GM21576 (cell line): ENCODE data around the gene CHCT1.
A peak's percentile ranks its signal among the peaks of the same experiment; 100 is the strongest.
"Not testable (repeated sequence)": the region's sequence is repeated elsewhere in the genome, so short reads cannot be mapped to it uniquely, and the experiment has no call there.

Experiments used
- ATAC-seq: cut with Tn5 transposase; IDR thresholded peaks from one replicate; pipeline ENCODE4 v1.9.1; 2021; ENCODE audit warnings: mild to moderate bottlenecking, moderate library complexity; ENCODE audit not compliant: unreplicated experiment

The CHCT1 gene

GRCh38 chr17:60398227-60398959 lies 23.9 kb upstream of the CHCT1 start:
- ATAC-seq: peak; percentile 53

- ATAC-seq: no peak
Observed at GRCh38 chr17:60401819-60402218, 20.5 kb upstream of the CHCT1 start.

GRCh38 chr17:60403523-60403810 lies 18.8 kb upstream of the CHCT1 start:
- ATAC-seq: no peak

GRCh38 chr17:60403962-60404361 lies 18.3 kb upstream of the CHCT1 start:
- no peak for ATAC-seq

GRCh38 chr17:60406887-60407286 lies 15.4 kb upstream of the CHCT1 start:
- ATAC-seq: no peak

- no peak for ATAC-seq
Observed at GRCh38 chr17:60410001-60410400, 12.3 kb upstream of the CHCT1 start.

- ATAC-seq: no peak
Observed at GRCh38 chr17:60412701-60413100, 9.6 kb upstream of the CHCT1 start.

GRCh38 chr17:60415146-60415545 lies 7.1 kb upstream of the CHCT1 start:
- no peak for ATAC-seq

- ATAC-seq: no peak
Observed at GRCh38 chr17:60416368-60416925, 5.8 kb upstream of the CHCT1 start.

- ATAC-seq: not testable (repeated sequence)
Observed at GRCh38 chr17:60419003-60419402, 3.3 kb upstream of the CHCT1 start.

GRCh38 chr17:60419875-60420274 lies 2.4 kb upstream of the CHCT1 start:
- not testable (repeated sequence) for ATAC-seq

GRCh38 chr17:60421273-60422161 lies 772 bp upstream of the CHCT1 start:
- ATAC-seq: peak; percentile 81

GRCh38 chr17:60423865-60424264 lies 1.6 kb downstream of the CHCT1 start:
- ATAC-seq: no peak

GRCh38 chr17:60425626-60426025 lies 3.3 kb downstream of the CHCT1 start:
- no peak for ATAC-seq

GRCh38 chr17:60426596-60426995 lies 4.3 kb downstream of the CHCT1 start:
- ATAC-seq: no peak

- not testable (repeated sequence) for ATAC-seq
Observed at GRCh38 chr17:60428491-60428890, 6.2 kb downstream of the CHCT1 start.

- ATAC-seq: not testable (repeated sequence)
Observed at GRCh38 chr17:60430561-60430960, 8.3 kb downstream of the CHCT1 start.

- ATAC-seq: not testable (repeated sequence)
Observed at GRCh38 chr17:60433021-60433997, 11.0 kb downstream of the CHCT1 start.

- ATAC-seq: no peak
Observed at GRCh38 chr17:60435244-60436167, 13.2 kb downstream of the CHCT1 start.

- no peak for ATAC-seq
Observed at GRCh38 chr17:60436676-60437075, 14.4 kb downstream of the CHCT1 start.
